WTC11 (cell line): ENCODE data around the gene CRY2. TPM values are rescaled to one million over a fixed set of nuclear protein-coding genes. Genes with fewer than 3 reads are reported as not detected.

Experiments
- ATAC-seq: fragments of 200-7000 bp; cut with Tn5 transposase; 2 replicates; pipeline ENCODE4 v1.10.0; 2021; ENCODE audit warnings: mild to moderate bottlenecking, moderate library complexity
- CTCF ChIA-PET: fragments of 300-600 bp; sonication (Branson Sonifier 250); formaldehyde crosslinking; loops from one replicate; lab custom pipeline; 2021; ENCODE audit warnings: antibody characterized with exemption; lab: Charles Lee
- POLR2A ChIA-PET: fragments of 350-600 bp; sonication (Branson Sonifier 250); formaldehyde crosslinking; loops from one replicate; lab custom pipeline; 2021; ENCODE audit warnings: antibody characterized with exemption; lab: Charles Lee
- DNase-seq: peaks from one replicate; pipeline ENCODE4 v3.0.0; 2021; ENCODE audit warnings: low spot score
- H3K27ac Mint-ChIP-seq: 2 replicates; pipeline ENCODE4 v1.8.0; 2021; ENCODE audit warnings: mixed read lengths
- H3K27me3 Mint-ChIP-seq: 2 replicates; pipeline ENCODE4 v1.8.0; 2021; ENCODE audit warnings: low read depth, mild to moderate bottlenecking, moderate library complexity, mixed read lengths
- H3K36me3 Mint-ChIP-seq: 2 replicates; pipeline ENCODE4 v1.8.0; 2021; ENCODE audit warnings: mixed read lengths
- H3K4me1 Mint-ChIP-seq: 2 replicates; pipeline ENCODE4 v1.8.0; 2022; ENCODE audit warnings: mixed read lengths
- H3K4me3 Mint-ChIP-seq: 2 replicates; pipeline ENCODE4 v1.8.0; 2021; ENCODE audit warnings: mild to moderate bottlenecking, moderate library complexity, mixed read lengths
- H3K9me3 Mint-ChIP-seq: 2 replicates; pipeline ENCODE4 v1.8.0; 2021; ENCODE audit warnings: mixed read lengths
- EMX1 ChIP-seq: fragments of 250-450 bp; sonication (Bioruptor Pico); IDR thresholded peaks from 2 replicates; pipeline ENCODE4 v1.8.0; 2021; ENCODE audit warnings: mild to moderate bottlenecking
- GABPB1 ChIP-seq: sonication (generic); formaldehyde crosslinking; IDR thresholded peaks from 2 replicates; pipeline ENCODE4 v1.8.1; 2023; ENCODE audit warnings: mild to moderate bottlenecking, missing genetic modification reagents
- IRF2 ChIP-seq: sonication (generic); formaldehyde crosslinking; IDR thresholded peaks from 2 replicates; pipeline ENCODE4 v1.8.0; 2022; ENCODE audit warnings: low read depth, missing genetic modification reagents, borderline replicate concordance
- NFE2L1 ChIP-seq: sonication (generic); formaldehyde crosslinking; IDR thresholded peaks from 2 replicates; pipeline ENCODE4 v1.8.1; 2023; ENCODE audit warnings: missing genetic modification reagents
- NFYB ChIP-seq: sonication (generic); formaldehyde crosslinking; conservative IDR thresholded peaks from 2 replicates; pipeline ENCODE4 v1.8.0; 2022; ENCODE audit warnings: low read depth, missing genetic modification reagents
- RORB ChIP-seq: fragments of 250-450 bp; sonication (Bioruptor Pico); IDR thresholded peaks from 2 replicates; pipeline ENCODE4 v1.9.0; 2021; ENCODE audit warnings: mild to moderate bottlenecking
- SP1 ChIP-seq: sonication (generic); formaldehyde crosslinking; conservative IDR thresholded peaks from 2 replicates; pipeline ENCODE4 v1.8.1; 2022; ENCODE audit warnings: missing genetic modification reagents
- total RNA-seq: library from RNA; stranded (reverse); gene quantifications from 3 replicates; pipeline ENCODE4 v1.2.3, GENCODE V29; 2021
- TF ChIP-seq, protein P1 (sequence below): sonication (generic); formaldehyde crosslinking; conservative IDR thresholded peaks from 2 replicates; pipeline ENCODE4 v1.8.1; 2022; ENCODE audit warnings: mild to moderate bottlenecking, missing genetic modification reagents
- TF ChIP-seq, protein P2 (sequence below): fragments of 200-600 bp; IDR thresholded peaks from 2 replicates; pipeline ENCODE4 v1.8.0; 2022; ENCODE audit warnings: antibody characterized with exemption
- TF ChIP-seq, protein P3 (sequence below): sonication (generic); formaldehyde crosslinking; IDR thresholded peaks from 2 replicates; pipeline ENCODE4 v1.8.0; 2022; ENCODE audit warnings: mild to moderate bottlenecking, missing genetic modification reagents
- TF ChIP-seq, protein P4 (sequence below): sonication (generic); formaldehyde crosslinking; IDR thresholded peaks from 2 replicates; pipeline ENCODE4 v1.8.0; 2022; ENCODE audit warnings: mild to moderate bottlenecking, missing genetic modification reagents
- TF ChIP-seq, protein P5 (sequence below): sonication (generic); formaldehyde crosslinking; IDR thresholded peaks from 2 replicates; pipeline ENCODE4 v1.8.1; 2023; ENCODE audit warnings: mild to moderate bottlenecking, missing genetic modification reagents, moderate library complexity
- TF ChIP-seq, protein P6 (sequence below): sonication (generic); formaldehyde crosslinking; IDR thresholded peaks from 2 replicates; pipeline ENCODE4 v1.8.1; 2022; ENCODE audit warnings: missing genetic modification reagents, borderline replicate concordance
- TF ChIP-seq, protein P7 (sequence below): sonication (generic); formaldehyde crosslinking; conservative IDR thresholded peaks from 2 replicates; pipeline ENCODE4 v1.8.1; 2023; ENCODE audit warnings: mild to moderate bottlenecking, low read depth, missing genetic modification reagents, moderate library complexity

The CRY2 gene
- total RNA-seq, 1 experiment from 2014 or later = 18.3 TPM

DNA sequence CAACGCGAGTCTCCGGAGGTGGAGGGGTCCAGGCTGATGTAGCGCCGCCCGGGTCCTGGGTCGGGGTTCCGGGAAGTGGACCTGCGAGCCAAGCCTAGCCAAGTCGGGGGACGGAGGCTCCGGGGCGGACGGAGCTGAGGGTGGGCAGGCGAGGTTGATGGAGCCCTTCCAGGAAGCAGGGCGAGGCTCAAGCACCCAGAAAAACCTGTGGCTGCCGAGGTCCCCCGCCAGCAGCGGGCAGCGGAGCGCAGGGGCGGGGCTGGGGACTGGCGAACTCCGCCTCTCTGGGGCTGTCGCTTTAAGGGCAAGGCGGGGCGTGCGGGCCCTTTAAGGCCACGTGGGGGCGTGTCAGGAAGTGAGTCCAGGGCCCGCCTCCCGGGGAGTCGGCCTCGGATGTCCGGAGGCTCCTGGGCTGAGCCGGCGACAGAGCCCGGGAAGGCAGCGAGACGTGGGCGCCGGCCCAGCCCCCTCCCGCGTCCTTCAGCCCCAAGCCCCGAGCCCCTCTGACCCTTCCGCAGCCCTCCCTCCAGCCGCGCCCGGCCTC lies 42.4 kb upstream of the CRY2 start, which contains the start of gene SLC35C1:
TSS of gene SLC35C1 (plus strand) at position 389 of the 544 bp plus-strand sequence. CDS start 653 bp downstream, outside the sequence.
- TF ChIP-seq, protein P1, sequence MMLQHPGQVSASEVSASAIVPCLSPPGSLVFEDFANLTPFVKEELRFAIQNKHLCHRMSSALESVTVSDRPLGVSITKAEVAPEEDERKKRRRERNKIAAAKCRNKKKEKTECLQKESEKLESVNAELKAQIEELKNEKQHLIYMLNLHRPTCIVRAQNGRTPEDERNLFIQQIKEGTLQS (CRISPR knock-in tag) = no peak
- TF ChIP-seq, protein P2, sequence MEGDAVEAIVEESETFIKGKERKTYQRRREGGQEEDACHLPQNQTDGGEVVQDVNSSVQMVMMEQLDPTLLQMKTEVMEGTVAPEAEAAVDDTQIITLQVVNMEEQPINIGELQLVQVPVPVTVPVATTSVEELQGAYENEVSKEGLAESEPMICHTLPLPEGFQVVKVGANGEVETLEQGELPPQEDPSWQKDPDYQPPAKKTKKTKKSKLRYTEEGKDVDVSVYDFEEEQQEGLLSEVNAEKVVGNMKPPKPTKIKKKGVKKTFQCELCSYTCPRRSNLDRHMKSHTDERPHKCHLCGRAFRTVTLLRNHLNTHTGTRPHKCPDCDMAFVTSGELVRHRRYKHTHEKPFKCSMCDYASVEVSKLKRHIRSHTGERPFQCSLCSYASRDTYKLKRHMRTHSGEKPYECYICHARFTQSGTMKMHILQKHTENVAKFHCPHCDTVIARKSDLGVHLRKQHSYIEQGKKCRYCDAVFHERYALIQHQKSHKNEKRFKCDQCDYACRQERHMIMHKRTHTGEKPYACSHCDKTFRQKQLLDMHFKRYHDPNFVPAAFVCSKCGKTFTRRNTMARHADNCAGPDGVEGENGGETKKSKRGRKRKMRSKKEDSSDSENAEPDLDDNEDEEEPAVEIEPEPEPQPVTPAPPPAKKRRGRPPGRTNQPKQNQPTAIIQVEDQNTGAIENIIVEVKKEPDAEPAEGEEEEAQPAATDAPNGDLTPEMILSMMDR = peak; percentile 35; the same call in 1 of the 2 replicates
- TF ChIP-seq, protein P3, sequence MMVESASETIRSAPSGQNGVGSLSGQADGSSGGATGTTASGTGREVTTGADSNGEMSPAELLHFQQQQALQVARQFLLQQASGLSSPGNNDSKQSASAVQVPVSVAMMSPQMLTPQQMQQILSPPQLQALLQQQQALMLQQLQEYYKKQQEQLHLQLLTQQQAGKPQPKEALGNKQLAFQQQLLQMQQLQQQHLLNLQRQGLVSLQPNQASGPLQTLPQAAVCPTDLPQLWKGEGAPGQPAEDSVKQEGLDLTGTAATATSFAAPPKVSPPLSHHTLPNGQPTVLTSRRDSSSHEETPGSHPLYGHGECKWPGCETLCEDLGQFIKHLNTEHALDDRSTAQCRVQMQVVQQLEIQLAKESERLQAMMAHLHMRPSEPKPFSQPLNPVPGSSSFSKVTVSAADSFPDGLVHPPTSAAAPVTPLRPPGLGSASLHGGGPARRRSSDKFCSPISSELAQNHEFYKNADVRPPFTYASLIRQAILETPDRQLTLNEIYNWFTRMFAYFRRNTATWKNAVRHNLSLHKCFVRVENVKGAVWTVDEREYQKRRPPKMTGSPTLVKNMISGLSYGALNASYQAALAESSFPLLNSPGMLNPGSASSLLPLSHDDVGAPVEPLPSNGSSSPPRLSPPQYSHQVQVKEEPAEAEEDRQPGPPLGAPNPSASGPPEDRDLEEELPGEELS (CRISPR knock-in tag) = 0 out of 2 replicates have a peak, but pooled peaks have one; percentile 20
- TF ChIP-seq, protein P4, sequence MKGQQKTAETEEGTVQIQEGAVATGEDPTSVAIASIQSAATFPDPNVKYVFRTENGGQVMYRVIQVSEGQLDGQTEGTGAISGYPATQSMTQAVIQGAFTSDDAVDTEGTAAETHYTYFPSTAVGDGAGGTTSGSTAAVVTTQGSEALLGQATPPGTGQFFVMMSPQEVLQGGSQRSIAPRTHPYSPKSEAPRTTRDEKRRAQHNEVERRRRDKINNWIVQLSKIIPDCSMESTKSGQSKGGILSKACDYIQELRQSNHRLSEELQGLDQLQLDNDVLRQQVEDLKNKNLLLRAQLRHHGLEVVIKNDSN (CRISPR knock-in tag) = peak; percentile 82
- no peak for TF ChIP-seq IRF2 (CRISPR knock-in tag)
- TF ChIP-seq, protein P5, sequence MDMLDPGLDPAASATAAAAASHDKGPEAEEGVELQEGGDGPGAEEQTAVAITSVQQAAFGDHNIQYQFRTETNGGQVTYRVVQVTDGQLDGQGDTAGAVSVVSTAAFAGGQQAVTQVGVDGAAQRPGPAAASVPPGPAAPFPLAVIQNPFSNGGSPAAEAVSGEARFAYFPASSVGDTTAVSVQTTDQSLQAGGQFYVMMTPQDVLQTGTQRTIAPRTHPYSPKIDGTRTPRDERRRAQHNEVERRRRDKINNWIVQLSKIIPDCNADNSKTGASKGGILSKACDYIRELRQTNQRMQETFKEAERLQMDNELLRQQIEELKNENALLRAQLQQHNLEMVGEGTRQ (CRISPR knock-in tag) = peak; percentile 87
- TF ChIP-seq SP1 = peak; percentile 91
- H3K4me1 Mint-ChIP-seq = peaks cover 14% of the 10 kb centered on the region
- POLR2A ChIA-PET = no interaction called here
- DNase-seq (peak; percentile 97), ATAC-seq (peak; percentile 87)
- H3K4me3 Mint-ChIP-seq = peak within 1 kb of the TSS; percentile 93
- peaks cover 28% of the 10 kb centered on the region for H3K27me3 Mint-ChIP-seq
- no peaks in the 10 kb centered on the region for H3K9me3 Mint-ChIP-seq
- CTCF ChIA-PET = interaction anchor here (1.0 to 3.5 kb wide), 3 partner anchors 12 to 201 kb away, joined by 7 to 21 read pairs (median 9); no protein-coding TSS in a partner anchor
- H3K27ac Mint-ChIP-seq = no peak within 1 kb of the TSS
- H3K36me3 Mint-ChIP-seq = no peaks in the 10 kb centered on the region

DNA sequence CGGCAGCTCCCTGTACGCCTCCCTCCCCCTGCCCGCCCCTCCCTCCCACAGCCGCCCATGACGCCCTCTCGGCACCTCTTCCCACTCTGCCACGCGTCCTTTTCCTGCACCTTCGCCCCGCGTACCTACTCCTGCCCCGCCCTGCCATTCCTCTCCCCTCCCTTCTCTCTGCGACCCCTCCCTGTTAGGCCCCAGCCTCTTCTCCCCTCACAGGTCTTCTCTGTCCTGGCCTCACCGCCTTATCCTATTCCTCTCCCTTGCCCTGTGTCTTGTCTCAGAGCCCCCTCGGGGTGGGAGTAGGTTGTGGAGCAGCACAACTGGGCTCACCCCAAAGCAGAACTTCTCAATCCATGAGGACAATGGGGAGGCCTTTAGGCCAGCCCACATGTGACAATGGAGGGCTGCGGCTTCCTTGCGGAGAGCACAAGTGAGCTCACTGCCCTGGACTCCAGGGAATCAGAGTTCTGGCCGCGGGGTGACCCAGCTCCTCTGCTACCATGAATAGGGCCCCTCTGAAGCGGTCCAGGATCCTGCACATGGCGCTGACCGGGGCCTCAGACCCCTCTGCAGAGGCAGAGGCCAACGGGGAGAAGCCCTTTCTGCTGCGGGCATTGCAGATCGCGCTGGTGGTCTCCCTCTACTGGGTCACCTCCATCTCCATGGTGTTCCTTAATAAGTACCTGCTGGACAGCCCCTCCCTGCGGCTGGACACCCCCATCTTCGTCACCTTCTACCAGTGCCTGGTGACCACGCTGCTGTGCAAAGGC lies 41.8 kb upstream of the CRY2 start:
- Mint-ChIP-seq H3K9me3 (no peaks in the 10 kb centered on the region), H3K4me3 (peak overlapping the region; percentile 93), H3K27me3 (peaks cover 28% of the 10 kb centered on the region), H3K4me1 (peaks cover 14% of the 10 kb centered on the region), H3K27ac (no peak overlapping the region), H3K36me3 (no peaks in the 10 kb centered on the region)
- peak; percentile 28 for DNase-seq
- ATAC-seq = peak; percentile 12
- CTCF ChIA-PET = interaction anchor here (0.6 to 3.5 kb wide), 4 partner anchors 11 to 201 kb away, joined by 3 to 21 read pairs (median 8); no protein-coding TSS in a partner anchor
- POLR2A ChIA-PET = no interaction called here
- TF ChIP-seq, protein P1 (CRISPR knock-in tag) = no peak
- TF ChIP-seq GABPB1 (CRISPR knock-in tag) = no peak
- TF ChIP-seq, protein P6, sequence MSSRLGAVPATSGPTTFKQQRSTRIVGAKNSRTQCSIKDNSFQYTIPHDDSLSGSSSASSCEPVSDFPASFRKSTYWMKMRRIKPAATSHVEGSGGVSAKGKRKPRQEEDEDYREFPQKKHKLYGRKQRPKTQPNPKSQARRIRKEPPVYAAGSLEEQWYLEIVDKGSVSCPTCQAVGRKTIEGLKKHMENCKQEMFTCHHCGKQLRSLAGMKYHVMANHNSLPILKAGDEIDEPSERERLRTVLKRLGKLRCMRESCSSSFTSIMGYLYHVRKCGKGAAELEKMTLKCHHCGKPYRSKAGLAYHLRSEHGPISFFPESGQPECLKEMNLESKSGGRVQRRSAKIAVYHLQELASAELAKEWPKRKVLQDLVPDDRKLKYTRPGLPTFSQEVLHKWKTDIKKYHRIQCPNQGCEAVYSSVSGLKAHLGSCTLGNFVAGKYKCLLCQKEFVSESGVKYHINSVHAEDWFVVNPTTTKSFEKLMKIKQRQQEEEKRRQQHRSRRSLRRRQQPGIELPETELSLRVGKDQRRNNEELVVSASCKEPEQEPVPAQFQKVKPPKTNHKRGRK (CRISPR knock-in tag) = no peak
- no peak for TF ChIP-seq NFYB (CRISPR knock-in tag)
- no peak for TF ChIP-seq RORB (CRISPR knock-in tag)
- TF ChIP-seq, protein P7, sequence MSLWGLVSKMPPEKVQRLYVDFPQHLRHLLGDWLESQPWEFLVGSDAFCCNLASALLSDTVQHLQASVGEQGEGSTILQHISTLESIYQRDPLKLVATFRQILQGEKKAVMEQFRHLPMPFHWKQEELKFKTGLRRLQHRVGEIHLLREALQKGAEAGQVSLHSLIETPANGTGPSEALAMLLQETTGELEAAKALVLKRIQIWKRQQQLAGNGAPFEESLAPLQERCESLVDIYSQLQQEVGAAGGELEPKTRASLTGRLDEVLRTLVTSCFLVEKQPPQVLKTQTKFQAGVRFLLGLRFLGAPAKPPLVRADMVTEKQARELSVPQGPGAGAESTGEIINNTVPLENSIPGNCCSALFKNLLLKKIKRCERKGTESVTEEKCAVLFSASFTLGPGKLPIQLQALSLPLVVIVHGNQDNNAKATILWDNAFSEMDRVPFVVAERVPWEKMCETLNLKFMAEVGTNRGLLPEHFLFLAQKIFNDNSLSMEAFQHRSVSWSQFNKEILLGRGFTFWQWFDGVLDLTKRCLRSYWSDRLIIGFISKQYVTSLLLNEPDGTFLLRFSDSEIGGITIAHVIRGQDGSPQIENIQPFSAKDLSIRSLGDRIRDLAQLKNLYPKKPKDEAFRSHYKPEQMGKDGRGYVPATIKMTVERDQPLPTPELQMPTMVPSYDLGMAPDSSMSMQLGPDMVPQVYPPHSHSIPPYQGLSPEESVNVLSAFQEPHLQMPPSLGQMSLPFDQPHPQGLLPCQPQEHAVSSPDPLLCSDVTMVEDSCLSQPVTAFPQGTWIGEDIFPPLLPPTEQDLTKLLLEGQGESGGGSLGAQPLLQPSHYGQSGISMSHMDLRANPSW = no peak
- TF ChIP-seq, protein P3 (CRISPR knock-in tag) = no peak
- TF ChIP-seq NFE2L1 (CRISPR knock-in tag) = no peak
- no peak for TF ChIP-seq EMX1 (CRISPR knock-in tag)
